ENCODE results near the gene PDIA4. TPM values are rescaled to one million over a fixed set of nuclear protein-coding genes. Genes with fewer than 3 reads are reported as not detected.
"Not testable (repeated sequence)": the region's sequence is repeated elsewhere in the genome, so short reads cannot be mapped to it uniquely, and the experiment has no call there.

Gene PDIA4
- total RNA-seq, 1 donor from 2014 or later: 307 TPM

- DNase-seq (ENCODE audit: low read depth): no peak
- no peak for TF ChIP-seq CTCF (conservative IDR thresholded peaks at IDR 0.05; ENCODE audit: low read depth, low read length)
These were observed 3.1 kb upstream of the PDIA4 start for GRCh38 chr7:149031353-149031910.

GRCh38 chr7:149030439-149030838 is 2.1 kb upstream of the PDIA4 start:
- not testable (repeated sequence) for DNase-seq (ENCODE audit: low read depth); H3K4me3 ChIP-seq (ENCODE audit: low read depth, low read length)

More at GRCh38 chr7:149031353-149031910, 3.1 kb upstream of the PDIA4 start:
- no peak overlapping the region for H3K4me3 ChIP-seq (ENCODE audit: low read depth, low read length)

- no peak for TF ChIP-seq CTCF (conservative IDR thresholded peaks at IDR 0.05; ENCODE audit: low read depth, low read length)
- no peak for DNase-seq (ENCODE audit: low read depth)
- peak overlapping the region; percentile 91 for H3K4me3 ChIP-seq (ENCODE audit: low read depth, low read length)
These were observed 527 bp downstream of the PDIA4 start for GRCh38 chr7:149027611-149028345.

GRCh38 chr7:149027055-149027454 is 1.2 kb downstream of the PDIA4 start:
- no peak for DNase-seq (ENCODE audit: low read depth)
- peak overlapping the region; percentile 91 for H3K4me3 ChIP-seq (ENCODE audit: low read depth, low read length)
- no peak for TF ChIP-seq CTCF (conservative IDR thresholded peaks at IDR 0.05; ENCODE audit: low read depth, low read length)

GRCh38 chr7:149023662-149024061 is 4.6 kb downstream of the PDIA4 start:
- no peak overlapping the region for H3K4me3 ChIP-seq (ENCODE audit: low read depth, low read length)
- no peak for DNase-seq (ENCODE audit: low read depth)
- no peak for TF ChIP-seq CTCF (conservative IDR thresholded peaks at IDR 0.05; ENCODE audit: low read depth, low read length)

- TF ChIP-seq CTCF (conservative IDR thresholded peaks at IDR 0.05; ENCODE audit: low read depth, low read length): no peak
- no peak for DNase-seq (ENCODE audit: low read depth)
- H3K4me3 ChIP-seq (ENCODE audit: low read depth, low read length): no peak overlapping the region
These were observed 5.4 kb downstream of the PDIA4 start for GRCh38 chr7:149022756-149023360.

GRCh38 chr7:149021725-149022062 is 6.6 kb downstream of the PDIA4 start:
- no peak for TF ChIP-seq CTCF (conservative IDR thresholded peaks at IDR 0.05; ENCODE audit: low read depth, low read length)
- no peak overlapping the region for H3K4me3 ChIP-seq (ENCODE audit: low read depth, low read length)
- no peak for DNase-seq (ENCODE audit: low read depth)
